ENCODE data around the gene SIRPA.
A peak's percentile ranks its signal among the peaks of the same experiment; 100 is the strongest.

The SIRPA gene

GRCh38 chr20:1870792-1871550 is 24.2 kb upstream of the SIRPA start:
- DNase-seq, result no peak

DNA sequence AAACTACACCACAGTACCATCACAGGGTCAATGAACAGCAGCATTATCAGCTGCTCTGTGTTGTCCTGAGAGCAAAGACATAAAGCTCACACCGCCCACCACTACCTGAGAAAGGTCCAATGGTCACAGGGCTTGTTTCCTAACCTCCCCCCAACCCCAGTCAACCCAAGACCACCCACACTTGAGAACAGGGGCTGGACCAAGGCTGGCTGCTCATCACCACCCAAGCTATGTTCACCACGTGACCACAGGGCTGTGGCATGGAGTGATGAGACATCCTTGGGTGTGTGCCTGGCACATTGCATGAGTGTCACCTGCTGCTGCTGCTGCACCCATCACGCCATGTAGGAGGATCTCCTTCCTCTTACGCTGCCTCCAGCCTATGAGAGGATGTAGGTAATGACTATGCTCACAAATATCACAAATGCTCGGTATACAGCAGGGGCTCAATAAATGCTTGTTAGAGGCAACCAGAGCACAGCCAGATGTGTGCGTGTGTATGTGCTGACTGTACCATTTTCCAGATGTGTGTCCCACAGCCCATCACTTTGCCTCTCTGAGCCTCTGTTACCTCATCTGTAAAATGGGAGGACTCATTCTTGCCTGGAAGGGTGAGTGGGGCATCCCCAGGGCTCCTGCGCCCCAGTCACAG is 23.3 kb upstream of the SIRPA start:
- DNase-seq, result no peak

GRCh38 chr20:1872459-1873097 is 22.6 kb upstream of the SIRPA start:
- DNase-seq, result no peak

- no peak for DNase-seq
Observed at GRCh38 chr20:1874450-1875182, 20.6 kb upstream of the SIRPA start.

GRCh38 chr20:1875183-1875554 is 20.0 kb upstream of the SIRPA start:
- DNase-seq, result no peak

DNA sequence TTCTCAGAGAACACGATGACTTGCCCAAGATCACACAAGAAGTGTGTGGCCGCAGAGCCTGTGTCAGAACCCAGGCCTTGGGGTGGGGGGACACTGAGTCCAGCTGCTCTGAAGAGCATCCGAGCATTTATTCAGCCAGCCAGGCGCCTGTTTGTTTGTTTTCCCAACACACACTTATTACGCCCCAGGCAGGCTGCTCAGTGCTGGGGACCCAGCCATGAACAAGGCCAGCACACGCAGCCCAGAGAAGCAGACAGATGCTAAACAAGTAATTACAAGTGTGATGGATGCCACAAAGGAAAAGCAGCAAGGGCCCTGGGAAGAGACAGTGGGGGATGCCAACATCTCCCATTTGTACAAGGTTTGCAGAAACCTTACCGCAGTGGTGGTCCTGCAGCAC is 19.4 kb upstream of the SIRPA start:
- no peak for DNase-seq

DNA sequence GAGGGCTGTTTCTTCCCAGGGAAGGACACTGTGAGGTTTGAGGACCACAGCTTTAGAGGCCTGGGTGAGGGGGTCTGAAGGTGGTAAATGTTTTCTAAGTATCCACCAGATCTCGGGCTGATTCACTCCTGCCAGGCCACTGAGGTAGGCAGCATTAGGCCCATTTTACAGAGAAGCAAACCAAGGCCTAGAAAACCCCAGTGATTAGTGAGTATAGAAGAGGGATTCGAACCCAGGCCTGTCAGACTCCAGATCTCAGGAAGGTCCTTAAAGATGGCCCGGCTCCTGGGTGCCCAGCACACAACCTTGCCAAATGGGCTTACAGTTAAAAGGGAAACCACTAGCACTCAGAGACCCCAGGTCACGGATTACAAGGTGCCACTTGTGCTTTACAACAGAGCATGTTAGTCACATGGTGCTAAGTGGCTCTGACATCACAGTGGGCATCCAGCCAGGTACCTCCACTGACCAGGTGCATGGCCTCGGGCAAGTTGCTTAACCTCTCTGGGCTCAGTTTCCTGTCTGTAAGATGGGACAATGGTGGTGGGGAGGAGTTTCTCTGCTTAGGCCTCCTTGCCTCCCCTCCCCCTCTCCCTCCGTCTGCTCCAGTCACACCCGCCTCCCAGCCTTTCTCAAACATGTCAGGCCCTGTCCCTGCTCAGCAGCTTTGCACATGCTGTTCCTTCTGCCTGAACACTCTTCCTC is 18.8 kb upstream of the SIRPA start:
- peak; percentile 5 for DNase-seq

DNA sequence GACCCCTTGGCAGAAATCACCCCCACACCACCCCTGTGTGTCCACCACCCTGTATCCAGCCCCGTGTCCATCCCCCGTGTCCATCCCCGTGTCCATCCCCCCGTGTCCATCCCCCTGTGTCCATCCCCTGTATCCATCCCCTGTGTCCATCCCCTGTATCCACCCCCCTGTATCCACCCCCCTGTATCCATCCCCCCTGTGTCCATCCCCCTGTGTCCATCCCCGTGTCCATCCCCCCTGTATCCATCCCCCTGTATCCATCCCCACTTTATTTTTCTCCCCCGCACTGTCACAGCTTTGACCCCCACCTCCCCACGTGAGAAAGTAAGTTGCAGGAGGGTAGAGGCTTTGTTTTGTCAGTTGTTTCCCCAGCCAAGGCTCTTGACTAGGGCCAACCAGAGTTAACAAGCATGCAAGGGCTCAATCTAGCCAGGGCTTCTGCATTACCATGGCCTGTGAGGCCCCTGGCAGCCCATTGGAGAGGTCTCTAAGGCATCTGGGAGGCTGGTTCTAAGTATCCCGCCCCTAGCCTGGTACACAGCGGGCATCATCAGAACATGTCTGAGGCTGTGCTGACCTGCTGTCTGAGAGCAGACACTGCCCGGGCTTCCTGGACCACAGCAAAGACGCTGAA is 18.1 kb upstream of the SIRPA start:
- DNase-seq, result no peak

DNA sequence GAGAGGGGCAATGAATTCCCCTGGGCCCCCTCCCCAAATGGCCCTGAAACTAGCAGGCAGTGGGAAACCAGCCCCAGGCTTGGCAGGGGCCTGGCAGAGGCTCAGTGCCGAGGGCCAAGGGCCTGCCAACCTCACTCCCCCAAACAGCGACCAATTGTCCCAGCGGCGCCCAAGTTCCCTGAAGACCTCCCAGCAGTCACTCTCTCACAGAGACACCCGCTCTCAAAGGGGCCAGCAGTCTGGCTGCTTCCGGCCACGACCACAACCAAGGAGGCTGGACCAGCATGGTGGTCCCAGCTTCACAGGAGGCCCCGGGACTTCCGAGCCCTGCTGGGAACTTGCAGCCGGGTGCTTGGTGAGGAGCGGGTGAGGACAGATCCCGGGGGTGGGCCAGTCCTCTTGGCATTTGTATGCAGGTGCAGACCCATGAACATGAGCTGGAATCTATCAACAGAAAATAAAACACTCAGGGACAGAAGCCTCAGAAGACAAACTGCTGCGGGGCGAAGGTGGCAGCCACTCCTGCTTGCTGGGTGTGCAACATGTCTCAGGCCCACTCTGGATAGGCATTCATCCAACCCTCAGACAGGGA is 17.5 kb upstream of the SIRPA start:
- DNase-seq, result no peak

DNA sequence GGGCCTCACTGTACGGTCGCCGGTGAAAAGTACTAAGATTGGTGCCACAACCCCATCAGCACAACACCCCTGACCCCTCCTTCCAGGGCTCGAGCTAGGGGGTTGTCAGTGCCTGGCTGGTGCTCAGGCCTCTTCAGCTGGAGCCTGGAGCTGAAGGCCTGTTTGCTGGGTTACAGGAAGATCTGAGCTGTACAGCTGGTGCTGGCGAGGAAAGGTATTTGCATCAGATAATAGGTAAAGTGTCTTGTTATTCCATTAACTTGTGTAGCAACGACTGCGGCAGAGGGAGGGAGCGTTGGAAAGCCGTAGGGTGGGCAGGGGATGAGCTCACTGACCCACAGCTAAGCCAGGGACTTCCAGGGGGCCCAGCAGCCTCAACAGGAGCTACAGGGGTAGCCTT is 15.8 kb upstream of the SIRPA start:
- DNase-seq, result no peak

GRCh38 chr20:1879934-1880333 is 15.3 kb upstream of the SIRPA start:
- no peak for DNase-seq

DNA sequence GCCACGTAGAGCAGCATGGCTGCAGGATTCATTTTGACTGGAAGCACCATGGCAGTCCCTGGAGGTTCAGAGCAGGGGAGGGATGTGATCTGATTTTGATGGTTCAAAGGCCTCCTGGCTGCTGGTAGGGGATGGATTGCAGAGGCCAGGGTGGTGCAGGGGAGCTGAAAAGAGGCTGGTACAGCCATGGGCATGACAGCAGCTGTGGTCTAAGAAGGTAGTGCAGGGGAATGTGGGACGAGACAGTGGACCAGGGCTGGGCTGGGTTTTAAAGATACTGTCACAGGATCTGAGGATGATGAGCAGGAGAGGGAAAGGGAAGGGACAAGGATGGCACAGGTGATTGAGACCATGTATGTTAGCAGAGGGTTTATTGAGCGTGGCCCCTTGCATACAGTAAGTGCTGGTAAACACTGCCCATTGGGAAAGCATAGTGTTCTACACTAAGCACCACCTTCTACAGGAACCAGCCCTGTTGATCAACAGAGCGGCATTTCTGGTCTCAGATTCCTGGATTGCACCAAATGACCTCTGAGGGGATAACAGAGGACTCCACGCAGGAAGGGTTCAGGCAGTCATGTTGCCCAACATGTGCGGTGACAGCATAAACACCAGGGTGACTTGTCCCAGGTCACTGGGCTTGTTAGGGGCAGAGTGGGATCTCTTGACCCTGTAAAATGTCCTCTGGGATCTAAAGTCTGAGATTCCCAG is 14.5 kb upstream of the SIRPA start:
- no peak for DNase-seq

- DNase-seq, result no peak
Observed at GRCh38 chr20:1881240-1881835, 13.9 kb upstream of the SIRPA start.

- DNase-seq, result no peak
Observed at GRCh38 chr20:1882026-1882425, 13.2 kb upstream of the SIRPA start.

DNA sequence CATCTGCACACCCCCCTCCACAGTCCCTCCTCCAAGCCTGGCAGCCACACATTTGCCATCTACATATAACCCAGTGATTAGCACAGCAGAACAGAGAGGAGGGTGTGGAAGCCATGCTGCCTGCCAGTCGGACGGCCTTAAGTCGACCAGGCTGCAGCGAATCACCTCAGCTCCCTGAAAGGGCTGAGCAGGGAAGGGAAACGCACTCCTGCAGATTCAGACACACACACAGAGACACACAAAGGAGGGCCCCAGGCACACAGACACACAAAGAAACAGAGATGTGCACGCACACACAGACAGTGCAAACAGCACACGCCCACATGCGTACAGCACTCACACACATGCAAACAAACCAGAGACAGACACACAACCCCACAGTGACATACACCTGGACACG is 11.2 kb upstream of the SIRPA start:
- no peak for DNase-seq

DNA sequence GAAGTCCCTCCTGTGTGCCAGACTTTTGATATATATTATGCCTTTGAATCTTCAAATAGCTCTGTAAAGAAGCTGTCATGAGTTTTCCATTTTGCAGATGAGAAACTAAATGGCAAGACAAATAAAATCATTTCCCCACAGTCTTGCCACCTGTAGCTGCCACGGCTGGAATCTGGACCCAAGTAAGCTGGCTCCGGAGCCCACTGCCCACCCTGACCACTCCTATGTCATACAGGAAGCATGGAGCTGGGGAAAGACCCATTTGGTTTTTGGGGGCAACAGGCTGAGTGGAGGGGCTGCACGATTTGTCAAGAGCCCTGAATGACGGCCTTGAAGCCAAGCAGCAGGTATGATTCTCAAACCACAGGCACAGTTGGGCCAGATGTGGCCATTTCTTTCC is 10.0 kb upstream of the SIRPA start:
- DNase-seq, result no peak

DNA sequence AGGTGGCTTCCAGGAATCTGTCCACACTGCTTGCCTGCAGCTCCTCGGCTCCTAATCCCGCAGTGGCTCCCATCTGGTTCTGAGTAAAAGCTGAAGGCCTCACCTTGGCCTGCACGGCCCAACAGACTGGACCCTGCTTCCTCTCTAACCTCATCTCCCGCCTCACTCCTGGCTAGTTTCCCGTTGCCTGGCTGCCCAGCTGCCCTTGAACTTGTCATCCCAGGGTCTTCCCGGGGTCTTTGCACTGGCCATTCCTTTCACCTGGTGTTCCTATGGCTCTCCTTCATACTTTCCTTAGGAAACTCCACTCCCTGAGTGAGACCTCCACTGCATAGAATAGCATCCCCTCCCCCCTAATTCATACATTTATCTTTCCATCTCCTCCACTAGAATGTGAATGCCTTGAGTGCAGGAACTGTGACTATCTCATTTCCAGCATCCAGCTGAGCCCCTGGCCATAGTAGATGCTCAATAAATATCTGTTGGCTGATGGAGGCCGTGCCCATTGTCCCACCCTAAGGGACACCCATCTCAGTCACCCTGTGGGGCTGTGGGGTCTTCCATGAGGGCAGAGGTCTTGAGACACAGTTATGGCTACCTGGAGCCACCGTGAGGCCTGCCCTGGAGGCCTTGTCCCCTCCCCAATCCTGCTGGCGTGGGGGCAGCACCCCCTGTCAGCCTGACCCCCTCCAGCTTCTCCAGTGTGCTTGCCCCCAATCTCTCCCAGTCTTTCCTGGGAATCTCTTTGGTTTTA is 9.1 kb upstream of the SIRPA start:
- DNase-seq, result no peak

DNA sequence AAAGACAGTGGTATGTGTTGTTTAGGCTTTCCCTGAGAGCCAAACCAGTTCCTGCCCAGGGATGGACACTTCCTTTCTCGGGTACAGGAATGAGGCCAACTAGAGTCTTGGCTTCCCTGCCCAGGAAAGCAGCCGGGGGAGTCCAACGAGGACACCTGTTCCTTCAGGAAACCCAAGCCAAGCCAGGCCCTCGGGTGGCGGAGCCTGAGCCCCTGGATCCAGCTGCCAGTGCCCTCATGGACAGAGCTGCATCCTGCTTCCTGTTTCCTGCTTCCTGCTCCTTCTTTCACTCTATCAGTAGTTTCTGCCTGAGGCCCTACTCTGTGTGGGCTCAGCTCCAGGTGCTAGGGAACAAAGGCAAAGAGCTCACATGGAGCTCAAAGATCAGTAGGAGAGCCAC is 7.9 kb upstream of the SIRPA start:
- DNase-seq, result no peak

GRCh38 chr20:1887756-1888155 is 7.5 kb upstream of the SIRPA start:
- no peak for DNase-seq

GRCh38 chr20:1888796-1889463 is 6.3 kb upstream of the SIRPA start:
- DNase-seq, result no peak
